HepG2 (cell line): ENCODE results near the gene HABP4. TPM values are rescaled to one million over a fixed set of nuclear protein-coding genes. Genes with fewer than 3 reads are reported as not detected.

Experiments used
- MEIS1 ChIP-seq: sonication (generic); formaldehyde crosslinking; IDR thresholded peaks from 2 replicates; pipeline ENCODE4 v1.9.0; 2021; ENCODE audit warnings: mild to moderate bottlenecking, missing genetic modification reagents, moderate library complexity, borderline replicate concordance
- TMF1 ChIP-seq: sonication (generic); formaldehyde crosslinking; IDR thresholded peaks from 2 replicates; pipeline ENCODE4 v1.8.1; 2022; ENCODE audit warnings: low read depth, missing genetic modification reagents
- ZFY ChIP-seq: sonication (generic); formaldehyde crosslinking; IDR thresholded peaks from 2 replicates; pipeline ENCODE4 v1.4.0; 2020; ENCODE audit warnings: missing genetic modification reagents
- ZNF251 ChIP-seq: sonication (generic); formaldehyde crosslinking; IDR thresholded peaks from 2 replicates; pipeline ENCODE4 v1.9.0; 2021; ENCODE audit warnings: mild to moderate bottlenecking, missing genetic modification reagents
- polyA plus RNA-seq, 8 experiments: library from polyadenylated mRNA; depleted of rRNA in 3 of 8; stranded (reverse) in 7 of 8; unstranded in 1 of 8; fragments of >200 nt; fragmentation: Illumina TruSeq in 4 of 8; extraction: Trizol in 4 of 8; gene quantifications; 2 replicates each; pipeline versions ENCODE4 v1.2.1 to v1.2.3, GENCODE V29; 2011 to 2016; ENCODE audit warnings: low read depth in 4 of 8, missing spikeins in 1 of 8, mixed read lengths in 1 of 8; ENCODE audit not compliant: insufficient read depth in 1 of 8
- total RNA-seq, 5 experiments: library from RNA; depleted of rRNA; stranded (reverse); fragments of >200 nt; fragmentation: Illumina TruSeq; extraction: Trizol; gene quantifications; 2 replicates each; pipeline ENCODE4 v1.2.3, GENCODE V29; 2016; ENCODE audit warnings: low read depth in 1 of 5
- TF ChIP-seq, protein P1 (sequence below): IDR thresholded peaks from 2 replicates; pipeline ENCODE4 v1.6.1; 2016; ENCODE audit warnings: low read depth, missing genetic modification reagents, missing compliant biosample characterization
- TF ChIP-seq, protein P2 (sequence below): sonication (generic); formaldehyde crosslinking; IDR thresholded peaks from 2 replicates; pipeline ENCODE4 v1.4.0; 2020; ENCODE audit warnings: missing genetic modification reagents, mild to moderate bottlenecking, borderline replicate concordance
- TF ChIP-seq, protein P3 (sequence below): sonication (generic); formaldehyde crosslinking; IDR thresholded peaks from 2 replicates; pipeline ENCODE4 v1.4.0; 2020; ENCODE audit warnings: mild to moderate bottlenecking, missing genetic modification reagents

HABP4 gene
- total and polyA plus RNA-seq, 2 of the 13 experiments (the other 11 are each of a cell fraction or from before 2014, with no cell fraction given), result 14.3 to 26.6 TPM

GRCh38 chr9:96413302-96414221 lies 36.4 kb upstream of the HABP4 start (continued):
- TF ChIP-seq, protein P1, sequence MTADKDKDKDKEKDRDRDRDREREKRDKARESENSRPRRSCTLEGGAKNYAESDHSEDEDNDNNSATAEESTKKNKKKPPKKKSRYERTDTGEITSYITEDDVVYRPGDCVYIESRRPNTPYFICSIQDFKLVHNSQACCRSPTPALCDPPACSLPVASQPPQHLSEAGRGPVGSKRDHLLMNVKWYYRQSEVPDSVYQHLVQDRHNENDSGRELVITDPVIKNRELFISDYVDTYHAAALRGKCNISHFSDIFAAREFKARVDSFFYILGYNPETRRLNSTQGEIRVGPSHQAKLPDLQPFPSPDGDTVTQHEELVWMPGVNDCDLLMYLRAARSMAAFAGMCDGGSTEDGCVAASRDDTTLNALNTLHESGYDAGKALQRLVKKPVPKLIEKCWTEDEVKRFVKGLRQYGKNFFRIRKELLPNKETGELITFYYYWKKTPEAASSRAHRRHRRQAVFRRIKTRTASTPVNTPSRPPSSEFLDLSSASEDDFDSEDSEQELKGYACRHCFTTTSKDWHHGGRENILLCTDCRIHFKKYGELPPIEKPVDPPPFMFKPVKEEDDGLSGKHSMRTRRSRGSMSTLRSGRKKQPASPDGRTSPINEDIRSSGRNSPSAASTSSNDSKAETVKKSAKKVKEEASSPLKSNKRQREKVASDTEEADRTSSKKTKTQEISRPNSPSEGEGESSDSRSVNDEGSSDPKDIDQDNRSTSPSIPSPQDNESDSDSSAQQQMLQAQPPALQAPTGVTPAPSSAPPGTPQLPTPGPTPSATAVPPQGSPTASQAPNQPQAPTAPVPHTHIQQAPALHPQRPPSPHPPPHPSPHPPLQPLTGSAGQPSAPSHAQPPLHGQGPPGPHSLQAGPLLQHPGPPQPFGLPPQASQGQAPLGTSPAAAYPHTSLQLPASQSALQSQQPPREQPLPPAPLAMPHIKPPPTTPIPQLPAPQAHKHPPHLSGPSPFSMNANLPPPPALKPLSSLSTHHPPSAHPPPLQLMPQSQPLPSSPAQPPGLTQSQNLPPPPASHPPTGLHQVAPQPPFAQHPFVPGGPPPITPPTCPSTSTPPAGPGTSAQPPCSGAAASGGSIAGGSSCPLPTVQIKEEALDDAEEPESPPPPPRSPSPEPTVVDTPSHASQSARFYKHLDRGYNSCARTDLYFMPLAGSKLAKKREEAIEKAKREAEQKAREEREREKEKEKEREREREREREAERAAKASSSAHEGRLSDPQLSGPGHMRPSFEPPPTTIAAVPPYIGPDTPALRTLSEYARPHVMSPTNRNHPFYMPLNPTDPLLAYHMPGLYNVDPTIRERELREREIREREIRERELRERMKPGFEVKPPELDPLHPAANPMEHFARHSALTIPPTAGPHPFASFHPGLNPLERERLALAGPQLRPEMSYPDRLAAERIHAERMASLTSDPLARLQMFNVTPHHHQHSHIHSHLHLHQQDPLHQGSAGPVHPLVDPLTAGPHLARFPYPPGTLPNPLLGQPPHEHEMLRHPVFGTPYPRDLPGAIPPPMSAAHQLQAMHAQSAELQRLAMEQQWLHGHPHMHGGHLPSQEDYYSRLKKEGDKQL, result no peak
- TF ChIP-seq ZNF251 (no peak), TMF1 (CRISPR knock-in tag) (no peak), MEIS1 (CRISPR knock-in tag) (no peak), ZFY (CRISPR knock-in tag) (no peak)
- TF ChIP-seq, protein P2, sequence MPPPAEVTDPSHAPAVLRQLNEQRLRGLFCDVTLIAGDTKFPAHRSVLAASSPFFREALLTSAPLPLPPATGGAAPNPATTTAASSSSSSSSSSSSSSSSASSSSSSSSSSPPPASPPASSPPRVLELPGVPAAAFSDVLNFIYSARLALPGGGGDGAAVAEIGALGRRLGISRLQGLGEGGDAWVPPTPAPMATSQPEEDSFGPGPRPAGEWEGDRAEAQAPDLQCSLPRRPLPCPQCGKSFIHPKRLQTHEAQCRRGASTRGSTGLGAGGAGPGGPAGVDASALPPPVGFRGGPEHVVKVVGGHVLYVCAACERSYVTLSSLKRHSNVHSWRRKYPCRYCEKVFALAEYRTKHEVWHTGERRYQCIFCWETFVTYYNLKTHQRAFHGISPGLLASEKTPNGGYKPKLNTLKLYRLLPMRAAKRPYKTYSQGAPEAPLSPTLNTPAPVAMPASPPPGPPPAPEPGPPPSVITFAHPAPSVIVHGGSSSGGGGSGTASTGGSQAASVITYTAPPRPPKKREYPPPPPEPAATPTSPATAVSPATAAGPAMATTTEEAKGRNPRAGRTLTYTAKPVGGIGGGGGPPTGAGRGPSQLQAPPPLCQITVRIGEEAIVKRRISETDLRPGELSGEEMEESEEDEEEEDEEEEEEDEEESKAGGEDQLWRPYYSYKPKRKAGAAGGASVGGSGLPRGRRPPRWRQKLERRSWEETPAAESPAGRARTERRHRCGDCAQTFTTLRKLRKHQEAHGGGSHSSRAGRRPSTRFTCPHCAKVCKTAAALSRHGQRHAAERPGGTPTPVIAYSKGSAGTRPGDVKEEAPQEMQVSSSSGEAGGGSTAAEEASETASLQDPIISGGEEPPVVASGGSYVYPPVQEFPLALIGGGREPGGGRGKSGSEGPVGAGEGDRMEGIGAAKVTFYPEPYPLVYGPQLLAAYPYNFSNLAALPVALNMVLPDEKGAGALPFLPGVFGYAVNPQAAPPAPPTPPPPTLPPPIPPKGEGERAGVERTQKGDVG (CRISPR knock-in tag), result no peak
- TF ChIP-seq, protein P3, sequence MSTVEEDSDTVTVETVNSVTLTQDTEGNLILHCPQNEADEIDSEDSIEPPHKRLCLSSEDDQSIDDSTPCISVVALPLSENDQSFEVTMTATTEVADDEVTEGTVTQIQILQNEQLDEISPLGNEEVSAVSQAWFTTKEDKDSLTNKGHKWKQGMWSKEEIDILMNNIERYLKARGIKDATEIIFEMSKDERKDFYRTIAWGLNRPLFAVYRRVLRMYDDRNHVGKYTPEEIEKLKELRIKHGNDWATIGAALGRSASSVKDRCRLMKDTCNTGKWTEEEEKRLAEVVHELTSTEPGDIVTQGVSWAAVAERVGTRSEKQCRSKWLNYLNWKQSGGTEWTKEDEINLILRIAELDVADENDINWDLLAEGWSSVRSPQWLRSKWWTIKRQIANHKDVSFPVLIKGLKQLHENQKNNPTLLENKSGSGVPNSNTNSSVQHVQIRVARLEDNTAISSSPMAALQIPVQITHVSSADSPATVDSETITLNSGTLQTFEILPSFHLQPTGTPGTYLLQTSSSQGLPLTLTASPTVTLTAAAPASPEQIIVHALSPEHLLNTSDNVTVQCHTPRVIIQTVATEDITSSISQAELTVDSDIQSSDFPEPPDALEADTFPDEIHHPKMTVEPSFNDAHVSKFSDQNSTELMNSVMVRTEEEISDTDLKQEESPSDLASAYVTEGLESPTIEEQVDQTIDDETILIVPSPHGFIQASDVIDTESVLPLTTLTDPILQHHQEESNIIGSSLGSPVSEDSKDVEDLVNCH (CRISPR knock-in tag), result no peak
